PC-3 (cell line): ENCODE measurements around the gene BLM.

Experiments used
- EZH2 ChIP-seq: fragments of 300-600 bp; sonication (generic); IDR thresholded peaks from one replicate; pipeline ENCODE4 v1.6.1; 2017; ENCODE audit warnings: antibody characterized with exemption, mild to moderate bottlenecking, low read length; ENCODE audit not compliant: unreplicated experiment
- EZH2phosphoT487 ChIP-seq: fragments of 300-600 bp; sonication (generic); IDR thresholded peaks from 2 replicates; pipeline ENCODE4 v1.6.1; 2018; ENCODE audit warnings: mild to moderate bottlenecking, antibody characterized with exemption, low read length, borderline replicate concordance
- TF ChIP-seq, protein P1 (sequence below): fragments of 300-600 bp; sonication (generic); conservative IDR thresholded peaks from 2 replicates; pipeline ENCODE4 v1.5.1; 2017; ENCODE audit warnings: antibody characterized with exemption, low read depth, mild to moderate bottlenecking, low read length

DNA sequence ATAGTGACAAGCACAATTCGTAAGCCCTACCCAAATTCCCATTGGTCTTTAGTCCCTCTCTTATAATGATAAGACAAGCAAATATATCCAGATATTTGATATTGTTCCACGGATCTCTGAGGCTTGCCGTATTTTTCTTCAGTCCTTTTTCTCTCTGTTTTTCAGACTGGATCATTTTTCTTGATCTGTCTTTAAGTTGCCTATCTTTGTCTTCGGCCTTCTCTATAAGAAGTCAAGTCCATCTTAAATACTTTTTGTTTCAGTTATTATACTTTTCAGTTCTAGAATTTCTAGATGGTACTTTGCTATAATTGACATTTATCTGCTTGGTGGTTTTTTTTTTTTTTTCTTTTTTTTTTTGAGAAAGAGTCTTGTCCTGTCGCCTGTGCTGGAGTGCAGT is 13.7 kb upstream of the BLM start:
- TF ChIP-seq, protein P1, sequence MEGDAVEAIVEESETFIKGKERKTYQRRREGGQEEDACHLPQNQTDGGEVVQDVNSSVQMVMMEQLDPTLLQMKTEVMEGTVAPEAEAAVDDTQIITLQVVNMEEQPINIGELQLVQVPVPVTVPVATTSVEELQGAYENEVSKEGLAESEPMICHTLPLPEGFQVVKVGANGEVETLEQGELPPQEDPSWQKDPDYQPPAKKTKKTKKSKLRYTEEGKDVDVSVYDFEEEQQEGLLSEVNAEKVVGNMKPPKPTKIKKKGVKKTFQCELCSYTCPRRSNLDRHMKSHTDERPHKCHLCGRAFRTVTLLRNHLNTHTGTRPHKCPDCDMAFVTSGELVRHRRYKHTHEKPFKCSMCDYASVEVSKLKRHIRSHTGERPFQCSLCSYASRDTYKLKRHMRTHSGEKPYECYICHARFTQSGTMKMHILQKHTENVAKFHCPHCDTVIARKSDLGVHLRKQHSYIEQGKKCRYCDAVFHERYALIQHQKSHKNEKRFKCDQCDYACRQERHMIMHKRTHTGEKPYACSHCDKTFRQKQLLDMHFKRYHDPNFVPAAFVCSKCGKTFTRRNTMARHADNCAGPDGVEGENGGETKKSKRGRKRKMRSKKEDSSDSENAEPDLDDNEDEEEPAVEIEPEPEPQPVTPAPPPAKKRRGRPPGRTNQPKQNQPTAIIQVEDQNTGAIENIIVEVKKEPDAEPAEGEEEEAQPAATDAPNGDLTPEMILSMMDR: no peak
- no peak for TF ChIP-seq EZH2phosphoT487
- no peak for TF ChIP-seq EZH2
